Hypothalamus (tissue), 51 donors: ENCODE results near the gene RASGEF1C.

Source experiments
- DNase-seq, 51 donors: peaks; one replicate each; lab custom pipeline; 2025; lab: John Stamatoyannopoulos, UW

RASGEF1C gene

DNA sequence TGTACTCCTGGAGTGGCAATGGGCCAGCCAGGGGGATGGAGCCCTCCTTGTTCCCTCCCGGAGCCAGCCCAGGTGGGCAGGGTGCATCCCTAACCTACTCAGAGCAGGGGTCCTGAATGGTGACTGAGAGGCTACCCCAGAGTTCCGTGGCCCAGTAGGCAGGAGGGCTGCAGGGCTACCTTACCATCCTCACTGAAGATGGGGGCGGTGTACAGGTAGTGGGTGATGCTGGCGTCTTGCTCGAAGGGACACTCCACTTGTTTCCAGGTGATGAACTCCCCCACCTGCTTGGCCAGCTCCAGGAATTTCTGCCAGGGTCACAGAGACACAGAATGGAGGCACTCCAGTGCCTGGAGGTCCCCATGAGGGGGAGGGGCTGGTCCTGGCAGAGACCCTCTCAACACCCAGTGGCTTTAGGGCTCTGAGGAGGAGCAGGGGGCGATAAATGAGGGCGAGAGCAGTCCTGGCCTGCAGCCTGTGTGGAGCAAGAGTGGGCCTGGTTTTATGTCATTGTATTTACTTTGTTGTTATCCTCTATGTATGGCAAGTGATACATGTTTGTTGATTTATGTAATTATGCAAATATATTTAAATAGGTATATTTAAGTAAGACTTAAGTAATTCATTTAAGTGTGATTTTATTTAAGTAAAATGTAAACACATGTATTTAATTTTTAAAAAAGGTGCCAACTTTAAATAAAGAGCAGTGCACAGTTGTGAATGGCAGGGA is 97.6 kb downstream of the RASGEF1C start:
- no peak for DNase-seq

DNA sequence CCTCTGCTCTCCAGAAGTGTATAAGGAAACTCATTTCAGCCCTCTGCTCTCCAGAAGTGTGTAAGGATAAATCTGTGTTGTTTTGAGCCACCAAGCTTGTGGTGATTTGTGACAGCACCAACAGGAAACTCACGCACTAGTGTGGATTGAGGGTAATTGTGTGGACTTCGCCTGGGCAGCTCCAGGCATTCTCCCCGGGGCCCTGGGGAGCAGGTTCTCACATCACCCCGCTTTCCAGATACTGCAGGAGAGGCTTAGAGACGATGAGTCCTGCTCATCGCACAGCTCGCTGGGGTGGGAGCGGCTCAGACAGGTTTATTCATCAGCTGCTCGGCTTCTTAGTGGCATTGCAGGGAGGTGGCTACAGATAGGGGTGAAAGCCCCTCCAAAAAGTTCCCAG is 99.1 kb downstream of the RASGEF1C start:
- no peak for DNase-seq

DNA sequence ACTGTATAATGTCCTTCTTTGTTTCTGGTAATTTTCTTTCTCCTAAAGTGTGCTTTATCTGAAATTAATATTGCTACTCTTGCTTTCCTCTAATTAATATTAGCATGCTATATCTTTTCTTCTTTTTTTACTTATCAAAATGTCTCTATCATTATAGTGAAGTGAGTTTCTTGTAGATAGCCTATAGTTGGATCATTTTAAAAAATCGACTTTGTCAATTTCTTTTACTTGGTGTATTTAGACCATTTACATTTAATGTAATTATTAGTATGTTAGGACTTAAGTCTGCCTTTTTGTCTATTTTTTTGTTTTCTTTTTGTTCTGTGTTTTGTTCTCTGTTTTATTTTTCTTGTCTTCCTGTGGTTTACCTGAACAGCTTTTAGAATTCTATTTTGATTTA is 102.0 kb downstream of the RASGEF1C start:
- no peak for DNase-seq

DNA sequence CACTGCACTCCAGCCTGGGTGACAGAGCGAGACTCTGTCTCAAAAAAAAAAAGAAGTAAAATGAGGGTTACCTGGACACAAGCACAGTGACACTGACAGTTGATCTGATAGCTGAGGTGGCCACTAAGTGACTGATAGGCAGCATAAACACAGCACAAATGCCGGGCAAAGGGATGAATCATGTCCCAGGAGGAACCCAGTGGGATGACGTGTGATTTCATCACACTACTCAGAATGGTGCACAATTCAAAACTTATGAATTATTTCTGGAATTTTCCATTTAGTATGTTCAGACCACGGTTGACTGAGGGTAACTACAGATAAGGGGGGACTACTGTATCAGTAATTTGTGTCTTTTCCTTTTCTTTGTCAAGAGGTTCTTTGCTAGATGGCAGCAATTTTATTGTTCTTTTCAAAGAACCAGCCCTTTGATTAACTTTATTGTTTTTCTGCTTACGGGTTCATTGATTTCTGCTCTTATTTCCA is 103.1 kb downstream of the RASGEF1C start:
- DNase-seq: no peak

DNA sequence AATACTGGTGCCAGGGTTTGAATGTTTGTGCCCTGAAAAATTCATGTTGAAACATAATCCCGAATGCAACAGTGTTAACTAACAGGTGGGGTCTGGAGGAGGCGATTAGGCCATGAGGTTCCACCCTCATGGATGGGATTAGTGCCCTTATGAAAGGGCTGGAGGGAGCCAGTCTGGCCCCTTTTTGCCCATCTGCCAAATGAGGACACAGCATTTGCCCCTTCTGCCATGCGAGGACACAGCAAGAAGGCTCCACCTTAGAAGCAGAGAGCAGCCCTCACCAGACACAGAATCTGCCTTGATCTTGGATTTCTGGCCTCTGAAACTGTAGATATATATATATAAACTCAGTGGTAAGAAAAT is 104.9 kb downstream of the RASGEF1C start:
- no peak for DNase-seq

DNA sequence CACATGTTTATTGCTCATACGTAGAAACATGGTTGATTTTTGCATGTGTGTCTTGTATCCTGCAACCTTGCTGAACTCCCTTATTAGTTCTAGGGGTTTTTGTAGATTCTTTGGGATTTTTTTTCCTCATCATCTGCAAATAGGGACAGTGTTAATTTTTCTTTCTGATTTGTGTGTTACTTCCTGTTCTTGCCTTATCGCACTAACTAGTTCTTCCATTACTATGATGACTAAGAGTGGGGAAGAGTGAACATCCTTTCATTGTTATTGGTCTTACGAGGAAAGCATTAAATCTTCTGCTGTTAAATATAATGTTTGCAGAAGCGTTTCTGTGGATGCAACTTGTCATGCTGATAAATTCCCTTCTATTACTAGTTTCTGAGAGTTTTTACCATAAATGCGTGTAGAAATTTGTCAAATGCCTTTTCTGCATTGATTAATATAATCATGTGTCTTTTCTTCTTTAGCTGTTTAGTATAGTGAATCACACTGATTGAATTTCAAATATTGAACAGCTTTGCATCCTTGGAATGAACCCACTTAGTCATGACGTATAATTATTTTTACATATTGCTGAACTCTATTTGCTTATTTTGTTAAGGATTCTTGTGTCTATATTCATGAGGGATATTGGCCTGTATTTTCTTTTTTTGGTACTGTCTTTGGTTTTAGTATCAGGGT is 105.4 kb downstream of the RASGEF1C start:
- no peak for DNase-seq

DNA sequence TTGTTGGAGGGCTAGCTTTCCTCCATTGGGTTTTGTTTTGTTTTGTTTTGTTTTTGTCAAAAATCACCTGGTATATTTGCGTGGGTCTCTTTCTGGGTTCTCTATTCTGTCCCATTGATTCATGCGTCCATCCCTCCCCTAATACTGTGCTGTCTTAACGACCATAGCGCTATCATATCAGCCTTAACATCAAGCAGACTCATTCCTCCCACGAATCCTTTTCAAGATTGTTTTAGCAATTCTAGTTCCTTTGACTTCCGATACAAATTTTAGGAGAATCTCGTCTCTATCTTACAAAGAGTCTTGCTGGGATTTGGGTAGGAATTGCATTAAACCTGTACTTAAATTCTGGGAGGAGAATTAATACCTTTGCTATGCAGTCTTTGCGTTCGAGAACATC is 106.4 kb downstream of the RASGEF1C start:
- no peak for DNase-seq

DNA sequence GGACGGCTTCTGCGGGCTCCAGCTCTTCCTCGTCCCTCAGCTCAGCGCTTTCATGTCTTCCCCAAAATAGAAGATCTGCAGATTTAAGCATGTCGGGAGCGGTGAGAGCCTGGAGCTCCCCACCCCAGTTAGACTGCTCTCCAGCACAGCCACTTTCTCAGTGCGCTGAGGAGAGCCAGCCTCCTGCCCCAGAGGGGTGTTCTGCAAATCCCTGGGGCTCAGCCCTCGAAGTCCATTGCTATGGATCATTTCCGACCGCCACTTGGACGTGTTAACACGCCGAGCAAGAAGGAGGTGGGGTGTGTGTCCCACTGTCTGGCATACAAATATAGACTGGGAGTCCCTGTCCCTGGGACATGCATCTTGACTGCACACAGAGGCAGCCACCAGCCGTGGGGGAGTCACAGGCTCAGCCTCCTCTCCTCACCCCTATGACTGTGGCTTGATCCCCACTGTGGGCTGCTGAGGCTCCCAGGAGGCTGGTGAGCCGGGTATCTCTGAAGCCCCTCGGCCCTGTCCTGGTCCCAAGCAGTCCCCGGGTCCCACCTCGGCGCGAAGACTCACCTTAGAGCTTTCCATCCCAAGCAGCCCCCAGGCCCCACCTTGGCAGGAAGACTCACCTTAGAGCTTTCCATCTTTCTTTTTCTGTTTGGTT is 107.4 kb downstream of the RASGEF1C start:
- no peak for DNase-seq

DNA sequence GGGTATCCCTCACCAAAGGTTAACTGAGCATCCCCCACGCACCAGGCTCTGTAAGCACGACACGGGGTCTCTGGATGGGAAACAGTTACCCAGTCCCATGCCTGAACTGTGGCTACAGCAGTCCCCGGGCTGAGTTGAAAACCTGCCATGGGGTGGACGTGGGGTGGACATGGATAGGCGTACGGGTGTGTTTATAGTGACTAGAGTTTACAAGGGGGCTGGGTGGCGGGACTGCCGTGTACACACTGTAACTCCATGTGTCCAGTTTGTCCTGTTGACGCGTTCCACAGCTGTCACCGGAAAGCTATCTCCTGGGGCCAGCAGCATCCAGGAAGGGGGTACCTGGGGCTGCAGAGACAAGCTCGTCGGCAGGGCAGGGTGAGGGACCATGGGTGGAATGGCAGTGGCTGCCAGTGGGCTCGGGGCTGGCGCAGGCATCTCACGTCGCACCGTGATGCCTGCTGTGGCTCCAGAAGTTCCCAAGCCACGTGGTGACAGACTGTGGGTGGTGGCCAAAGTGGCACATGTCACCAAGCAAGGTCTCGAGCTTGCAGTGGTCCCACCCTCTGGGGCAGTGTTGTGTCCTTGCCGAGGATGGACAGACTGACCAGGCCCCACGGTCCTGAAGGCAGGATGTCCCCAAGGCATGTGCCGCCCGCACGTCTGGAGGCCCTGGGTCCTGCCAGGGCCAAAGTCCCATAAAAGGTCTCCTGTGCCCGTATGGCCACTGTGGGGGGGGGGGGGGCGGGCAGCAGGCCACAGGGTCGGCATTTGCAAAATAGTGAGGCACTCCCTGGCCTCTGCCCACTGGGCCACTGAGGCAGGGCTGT is 108.2 kb downstream of the RASGEF1C start:
- no peak for DNase-seq

DNA sequence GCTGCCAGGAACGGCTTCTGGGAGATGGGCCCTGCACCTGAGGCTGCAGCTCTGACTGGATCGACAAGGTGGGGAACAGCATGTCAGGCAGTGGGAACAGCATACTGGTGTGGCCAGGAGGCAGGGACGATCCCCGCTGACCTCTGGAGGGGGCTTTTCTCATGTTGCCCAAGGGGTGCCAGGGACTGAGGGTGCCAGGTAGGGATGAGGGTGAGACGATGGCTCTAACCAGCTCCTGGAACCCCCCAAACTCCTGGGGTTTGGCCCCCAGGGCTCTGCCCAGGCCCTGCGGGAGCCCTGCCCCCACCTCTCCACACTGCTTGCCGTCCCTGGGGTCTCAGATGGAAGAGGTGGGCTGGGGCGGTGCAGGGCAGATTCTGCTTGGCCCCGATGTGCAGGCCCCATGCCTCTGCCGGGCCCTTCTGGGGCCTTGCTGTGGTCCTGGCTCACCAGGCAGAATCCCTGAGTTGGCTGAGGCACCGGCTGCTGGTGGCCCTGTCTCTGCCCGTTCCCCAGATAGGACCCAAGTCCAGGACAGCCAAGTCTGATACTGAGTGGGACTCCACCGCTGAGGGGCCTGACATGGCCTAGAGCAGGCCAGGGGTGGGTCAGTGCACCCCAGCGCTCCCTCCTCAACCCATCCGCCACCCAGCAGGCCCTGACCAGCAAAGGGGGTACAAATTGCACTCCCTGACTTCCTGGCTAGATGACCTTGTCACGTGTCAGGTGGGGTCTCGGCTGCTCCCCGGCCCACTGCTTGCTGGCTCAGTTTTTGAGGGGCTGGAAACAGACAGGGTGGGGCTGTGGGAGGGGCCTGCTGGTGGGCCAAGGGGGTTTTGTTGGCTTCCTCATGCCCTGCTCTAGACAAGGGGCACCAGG is 109.0 kb downstream of the RASGEF1C start:
- DNase-seq: no peak

DNA sequence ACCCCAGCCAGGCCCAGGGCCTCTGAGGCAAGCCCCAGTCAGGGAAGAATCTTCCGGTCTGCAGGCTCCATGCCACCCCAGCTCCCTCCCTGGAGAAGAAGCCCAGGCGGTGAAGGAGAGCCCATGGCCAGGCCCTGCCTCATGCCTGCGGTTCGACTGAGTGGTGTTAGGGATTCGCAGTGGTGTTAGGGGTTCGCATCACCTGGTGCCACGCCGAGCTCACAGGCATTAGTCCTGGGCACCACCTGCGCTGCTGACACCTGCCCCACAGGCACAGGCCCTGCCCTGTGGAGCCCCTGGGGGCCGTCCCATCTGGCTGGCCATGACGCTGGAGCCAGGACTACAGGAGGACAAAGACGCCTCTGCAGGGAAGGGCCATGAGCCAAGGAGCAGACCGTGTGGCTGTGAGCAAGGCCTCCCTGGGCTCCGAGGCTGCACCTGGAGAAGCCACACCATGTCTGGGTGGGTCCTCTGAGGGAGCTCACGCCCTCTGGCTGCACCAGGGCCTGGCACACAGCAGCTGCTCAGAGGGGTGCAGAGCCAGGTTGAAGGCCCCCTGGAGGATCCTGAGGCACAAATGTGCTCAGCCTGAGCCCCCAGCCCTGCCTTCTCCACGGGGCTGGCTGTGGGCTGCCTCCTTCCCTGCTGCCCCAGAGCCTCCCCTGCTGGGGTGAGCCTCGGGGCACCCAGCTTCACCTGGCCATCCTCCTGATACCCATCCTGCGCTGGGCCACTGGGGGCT is 109.8 kb downstream of the RASGEF1C start:
- no peak for DNase-seq

DNA sequence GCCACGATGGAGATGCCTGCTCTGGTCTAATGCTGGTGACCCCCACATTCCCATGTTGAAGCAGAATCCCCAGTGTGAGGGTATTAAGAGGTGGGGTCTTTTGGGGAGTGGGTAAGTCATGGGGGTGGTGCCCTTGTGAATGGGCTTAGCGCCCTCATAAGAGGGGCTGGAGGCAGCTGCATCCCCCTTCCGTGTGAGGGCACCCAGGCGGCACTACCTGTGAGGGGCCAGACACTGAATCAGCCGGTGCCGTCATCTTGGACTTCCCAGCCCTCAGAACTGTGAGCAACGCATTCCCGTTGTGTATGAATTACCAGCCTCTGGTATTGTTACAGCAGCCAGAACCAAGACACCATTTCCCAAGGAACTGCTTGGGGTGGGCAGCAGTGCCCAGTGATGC is 110.5 kb downstream of the RASGEF1C start:
- no peak for DNase-seq

DNA sequence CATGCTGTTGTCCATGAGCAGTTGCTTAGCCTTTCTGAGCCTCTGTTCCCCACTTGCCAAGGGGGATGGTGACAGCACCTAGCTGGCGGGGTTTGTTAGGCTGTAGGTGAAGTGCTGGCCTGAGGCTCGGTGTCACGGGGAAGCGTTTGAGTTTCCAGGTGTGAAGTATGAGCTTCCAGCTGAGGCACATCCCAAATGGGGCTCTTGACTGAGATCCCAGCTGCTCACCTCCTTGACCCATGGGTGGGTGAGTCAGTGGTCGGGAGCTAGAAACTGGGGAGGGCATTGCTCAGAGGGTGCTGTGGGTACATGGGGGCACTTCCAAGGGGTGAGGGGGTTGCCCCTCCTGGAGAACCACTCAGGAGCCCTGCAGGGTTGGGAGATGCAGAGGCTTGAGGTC is 111.1 kb downstream of the RASGEF1C start:
- no peak for DNase-seq

DNA sequence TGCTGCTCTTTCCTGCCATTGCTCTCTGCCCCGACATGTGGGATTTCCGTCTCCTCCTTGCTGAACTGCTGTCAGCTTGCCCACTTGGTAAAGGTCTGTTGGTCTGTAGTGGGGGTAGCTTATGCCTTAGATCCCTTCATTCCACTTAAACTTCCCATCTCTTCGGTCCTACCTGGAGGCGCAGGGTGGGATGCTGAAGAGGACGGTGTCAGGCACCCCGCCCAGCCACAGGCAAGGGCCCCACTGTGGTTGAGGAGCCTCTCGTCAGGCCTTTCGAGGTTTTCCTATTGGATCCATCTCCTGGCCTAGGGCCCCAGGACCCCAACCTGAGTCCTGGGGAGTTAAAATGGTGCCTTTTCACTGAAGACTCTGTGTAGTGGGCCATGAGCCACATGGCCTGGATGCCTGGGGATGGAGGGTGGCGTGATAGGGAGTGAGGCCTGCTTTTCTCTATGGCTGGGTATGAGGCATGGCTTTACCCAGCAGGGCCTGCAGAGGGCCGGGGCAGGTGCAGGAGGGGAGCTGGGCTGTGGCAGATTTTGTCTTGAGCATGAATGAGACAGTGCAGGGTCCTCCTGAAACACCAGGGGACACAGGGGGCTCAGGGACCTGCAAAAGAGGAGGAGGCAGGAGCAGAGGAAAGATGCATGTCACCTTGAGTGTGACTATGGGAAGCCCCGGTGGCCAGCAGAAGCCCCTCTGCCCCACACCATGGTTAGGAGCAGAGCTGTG is 111.7 kb downstream of the RASGEF1C start:
- no peak for DNase-seq

DNA sequence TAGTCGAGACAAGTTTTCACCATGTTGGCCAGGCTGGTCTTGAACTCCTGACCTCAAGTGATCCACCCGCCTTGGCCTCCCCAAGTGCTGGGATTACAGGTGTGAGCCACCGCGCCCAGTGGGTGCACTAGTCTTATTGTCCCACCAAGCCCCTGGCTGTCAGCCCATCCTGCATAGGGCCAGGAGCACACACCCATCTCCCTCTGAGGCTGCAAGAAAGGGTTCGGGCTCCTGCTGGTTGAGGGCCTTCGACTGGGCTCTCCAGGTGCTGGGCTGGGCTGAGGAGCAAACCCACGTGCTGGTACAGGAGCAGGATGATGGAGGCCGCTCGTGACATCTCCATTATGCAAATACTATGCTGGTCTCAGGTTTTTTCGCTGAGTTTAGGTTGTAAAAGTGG is 112.4 kb downstream of the RASGEF1C start:
- DNase-seq: no peak

DNA sequence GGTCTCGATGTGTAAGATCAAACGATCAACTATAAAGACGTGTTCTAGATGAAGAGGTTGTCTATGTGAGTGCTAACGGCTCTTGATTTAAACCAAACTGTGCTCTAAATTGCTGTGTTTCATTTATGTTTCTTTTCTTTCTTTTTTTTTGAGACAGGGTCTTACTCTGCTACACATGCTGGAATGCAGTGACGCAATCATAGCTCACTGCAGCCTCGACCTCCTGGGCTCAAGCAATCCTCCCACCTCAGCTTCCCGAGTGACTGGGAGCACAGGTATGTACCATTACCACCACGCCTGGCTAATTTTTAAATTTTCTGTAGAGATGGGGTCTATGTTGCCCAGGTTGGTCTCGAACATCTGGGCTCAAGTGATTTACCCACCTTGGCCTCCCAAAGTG is 113.5 kb downstream of the RASGEF1C start:
- DNase-seq: no peak

DNA sequence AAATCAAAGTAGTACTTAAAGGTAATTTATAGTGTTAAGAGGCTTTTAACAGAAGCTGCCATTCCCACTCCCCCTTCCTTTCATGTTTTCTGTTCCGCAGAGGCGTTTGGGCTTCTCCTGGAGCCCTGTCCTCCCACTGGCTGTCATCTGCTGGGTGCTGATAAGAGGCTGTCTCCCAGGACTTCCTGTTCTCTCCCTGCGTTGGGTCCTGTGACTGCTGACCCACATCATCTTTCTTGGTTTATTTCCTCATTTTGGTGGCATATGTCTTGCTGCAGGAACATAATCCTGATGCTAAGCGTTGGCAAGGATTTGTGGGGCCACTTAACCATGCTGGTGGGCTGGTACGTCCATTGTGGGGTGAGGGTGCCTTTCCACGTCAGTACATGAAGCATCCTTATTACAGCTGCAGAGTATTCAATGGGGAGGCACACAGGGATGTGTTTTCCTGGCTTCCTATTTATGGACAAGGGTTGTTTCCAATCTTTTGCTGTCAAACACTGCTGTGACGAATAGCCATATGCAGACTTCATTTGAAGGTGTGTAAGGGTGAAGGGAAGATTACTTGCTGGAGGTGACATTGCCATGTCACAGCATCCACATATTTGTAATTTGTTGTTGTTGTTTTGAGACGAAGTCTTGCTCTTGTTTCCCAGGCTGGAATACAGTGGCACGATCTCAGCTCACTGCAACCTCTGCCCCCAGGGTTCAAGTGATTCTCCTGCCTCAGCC is 115.2 kb downstream of the RASGEF1C start:
- DNase-seq: peak in 9 of 51 donors; percentile 8 to 36 (median 22)

DNA sequence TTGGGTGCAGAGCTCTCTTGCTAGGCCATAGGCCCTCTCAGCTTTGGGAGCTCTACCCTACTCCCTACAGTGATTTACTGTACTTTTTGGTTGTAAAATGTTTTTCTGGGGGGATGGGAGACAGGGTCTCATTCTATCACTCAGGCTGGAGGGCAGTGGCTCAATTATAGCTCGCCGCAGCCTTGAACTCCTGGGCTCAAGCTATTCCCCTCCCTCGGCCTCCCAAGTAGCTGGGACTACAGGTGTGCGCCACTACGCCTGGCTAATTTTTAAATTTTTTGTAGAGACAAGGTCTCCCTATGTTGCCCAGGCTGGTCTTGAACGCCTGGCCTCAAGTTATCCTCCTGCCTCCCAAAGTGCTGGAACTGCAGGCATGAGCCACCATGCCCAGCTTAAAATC is 115.8 kb downstream of the RASGEF1C start:
- no peak for DNase-seq
